GM21723 (cell line): ENCODE results near the gene THUMPD1.
"Not testable (repeated sequence)": the region's sequence is repeated elsewhere in the genome, so short reads cannot be mapped to it uniquely, and the experiment has no call there.

ENCODE experiments used
- ATAC-seq: cut with Tn5 transposase; IDR thresholded peaks from one replicate; pipeline ENCODE4 v1.9.1; 2021; ENCODE audit warnings: mild to moderate bottlenecking, moderate library complexity; ENCODE audit not compliant: unreplicated experiment

THUMPD1 gene

DNA sequence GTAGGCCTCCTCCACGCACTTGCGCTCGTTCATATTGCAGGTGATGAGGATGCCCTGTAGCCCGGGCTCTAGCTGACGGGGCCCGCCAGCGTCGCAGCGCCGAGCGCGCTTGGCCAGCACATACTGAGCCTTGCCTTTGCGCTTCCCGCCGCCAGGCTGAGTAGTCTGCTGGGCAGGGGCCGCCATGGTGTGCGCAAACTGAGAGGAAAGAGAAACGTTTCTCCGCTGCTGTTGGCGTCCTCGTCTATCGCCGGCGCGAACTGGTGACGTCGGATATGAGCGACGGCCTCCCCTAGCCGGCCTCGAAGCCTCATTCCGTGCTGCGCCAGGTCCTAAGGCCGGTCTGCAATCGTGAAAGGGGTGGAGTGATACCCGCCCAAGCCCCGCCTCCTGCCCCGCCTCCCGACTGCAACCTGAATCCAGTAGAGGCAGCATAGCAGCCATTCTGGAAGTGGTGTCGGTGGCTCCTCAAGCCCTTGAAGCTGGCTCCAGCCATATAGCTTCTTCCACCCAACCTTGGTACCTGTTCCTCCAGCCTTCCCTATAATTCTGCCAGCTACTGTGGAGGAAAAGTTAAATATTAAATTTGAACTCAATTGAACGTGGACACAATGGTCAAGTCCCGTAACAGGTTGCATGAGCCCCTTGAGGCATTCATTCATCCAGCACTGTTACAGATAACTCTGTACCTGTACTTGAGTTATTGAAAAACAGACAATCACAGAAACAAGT, at the start of gene THUMPD1:
Gene THUMPD1, minus strand, starts transcription at position 265 of the 732 bp plus-strand sequence. Its CDS starts 79 bp downstream, at position 186.
- peak; percentile 84 for ATAC-seq

DNA sequence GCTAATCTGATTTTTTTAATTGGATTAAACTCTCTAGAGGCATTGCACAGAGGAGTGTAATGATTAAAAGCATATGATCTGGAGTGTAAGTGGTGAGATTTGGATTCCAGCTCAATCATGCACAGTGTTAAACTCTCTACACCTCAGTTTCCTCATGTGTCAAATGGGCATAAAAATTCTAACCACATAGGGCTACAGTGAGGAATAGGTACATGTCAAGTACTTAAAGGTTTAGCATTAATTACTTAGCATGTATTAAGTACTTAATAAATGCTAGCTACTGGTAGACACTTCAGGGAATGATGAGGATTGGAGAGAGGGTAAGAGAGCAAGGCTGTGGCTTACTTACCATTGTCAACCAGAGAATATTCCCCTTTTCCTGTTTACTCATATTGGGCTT, 47.5 kb upstream of the THUMPD1 start:
- no peak for ATAC-seq

GRCh38 chr16:20784204-20784603, 42.6 kb upstream of the THUMPD1 start:
- no peak for ATAC-seq

- ATAC-seq, result no peak
These were observed 40.9 kb upstream of the THUMPD1 start for GRCh38 chr16:20782470-20782869.

GRCh38 chr16:20781697-20782096, 40.1 kb upstream of the THUMPD1 start:
- no peak for ATAC-seq

- ATAC-seq, result peak; percentile 60
These were observed 33.2 kb upstream of the THUMPD1 start for GRCh38 chr16:20774703-20775362.

DNA sequence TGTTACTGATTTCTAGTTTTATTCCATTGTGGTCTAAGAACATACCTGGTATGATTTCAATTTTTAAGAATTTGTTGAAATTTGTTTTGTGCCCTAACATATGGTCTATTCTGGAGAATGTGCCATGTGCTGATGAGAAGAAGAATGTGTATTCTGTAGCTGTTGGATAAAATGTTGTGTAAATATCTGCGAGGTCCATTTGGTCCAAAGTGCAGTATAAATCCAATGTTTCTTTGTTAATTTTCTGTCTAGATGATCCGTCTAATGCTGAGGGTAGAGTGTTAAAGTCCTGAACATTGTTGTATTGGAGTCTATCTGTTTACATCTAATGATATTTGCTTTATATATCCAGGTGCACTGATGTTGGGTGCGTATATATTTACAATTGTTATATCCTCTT, 32.1 kb upstream of the THUMPD1 start:
- no peak for ATAC-seq

DNA sequence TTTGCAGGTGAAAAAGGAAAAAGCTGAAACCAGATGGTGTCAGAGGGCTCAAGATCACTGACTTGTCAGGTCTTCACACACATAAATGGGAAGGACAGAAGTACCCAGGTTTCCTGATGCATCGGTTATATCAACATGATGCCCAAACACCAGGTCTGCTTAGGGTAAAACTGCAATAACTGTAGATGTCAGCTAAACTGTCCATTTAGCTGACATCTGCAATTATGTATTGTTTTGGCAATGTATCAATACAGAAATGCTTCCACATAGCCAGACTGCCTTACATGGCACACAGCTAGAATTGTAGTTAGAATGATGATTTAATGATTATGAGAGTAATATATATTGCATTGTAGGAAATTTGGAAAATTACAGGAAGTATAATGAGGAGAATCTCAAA, 27.2 kb upstream of the THUMPD1 start:
- no peak for ATAC-seq

GRCh38 chr16:20768121-20768520, 26.5 kb upstream of the THUMPD1 start:
- ATAC-seq, result no peak

DNA sequence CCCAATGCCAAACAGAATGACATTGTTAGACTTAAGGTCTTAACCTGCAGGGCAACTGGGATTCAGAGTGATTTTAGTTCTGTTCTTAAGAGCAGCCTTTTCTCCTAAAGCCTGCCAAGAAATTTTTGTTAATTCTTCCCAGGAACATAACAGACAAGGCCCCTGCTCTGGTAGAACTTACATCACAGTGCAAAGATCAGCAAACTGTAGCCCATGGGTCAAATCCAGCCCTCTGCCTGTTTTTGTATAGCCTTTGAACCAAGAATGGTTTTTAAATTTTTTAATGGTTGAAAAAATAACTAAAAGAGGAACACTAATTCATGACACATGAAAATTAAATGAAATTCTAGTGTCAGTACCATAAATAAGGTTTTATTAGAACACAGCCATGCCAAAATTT, 26.0 kb upstream of the THUMPD1 start:
- no peak for ATAC-seq

DNA sequence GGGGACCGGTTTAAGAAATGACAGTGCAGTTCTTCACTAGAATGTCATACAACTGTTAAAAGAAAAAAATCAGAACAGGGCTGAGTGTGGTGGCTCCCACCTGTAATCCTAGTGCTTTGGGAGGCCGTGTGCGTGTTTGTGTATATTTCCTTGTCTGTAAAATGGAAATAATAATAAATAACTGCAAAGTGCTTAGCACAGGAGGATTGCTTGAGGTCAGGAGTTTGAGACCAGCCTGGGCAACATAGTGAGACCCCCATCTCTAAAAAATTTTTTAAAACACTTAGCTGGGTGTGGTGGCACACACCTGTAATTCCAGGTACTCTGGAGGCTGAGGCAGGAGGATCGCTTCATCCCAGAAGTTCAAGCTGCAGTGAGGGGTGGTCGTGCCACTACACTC, 24.7 kb upstream of the THUMPD1 start:
- ATAC-seq, result no peak

- ATAC-seq, result no peak
These were observed 24.1 kb upstream of the THUMPD1 start for GRCh38 chr16:20765732-20766131.

DNA sequence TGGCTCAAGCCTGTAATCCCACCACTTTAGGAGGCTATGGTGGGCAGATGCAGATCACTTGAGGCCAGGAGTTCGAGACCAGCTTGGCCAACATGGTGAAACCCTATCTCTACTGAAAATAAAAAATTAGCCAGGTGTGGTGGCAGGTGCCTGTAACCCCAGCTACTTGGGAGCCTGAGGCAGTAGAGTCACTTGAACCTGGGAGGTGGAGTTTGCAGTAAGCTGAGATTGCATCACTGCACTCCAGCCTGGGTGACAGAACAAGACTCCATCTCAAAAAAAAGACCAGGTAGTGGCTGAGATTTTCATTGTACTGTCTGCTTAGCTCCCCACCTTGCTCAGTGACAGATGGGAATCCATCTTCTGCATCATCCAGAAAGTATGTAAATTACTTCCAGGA, 22.8 kb upstream of the THUMPD1 start:
- ATAC-seq, result not testable (repeated sequence)

DNA sequence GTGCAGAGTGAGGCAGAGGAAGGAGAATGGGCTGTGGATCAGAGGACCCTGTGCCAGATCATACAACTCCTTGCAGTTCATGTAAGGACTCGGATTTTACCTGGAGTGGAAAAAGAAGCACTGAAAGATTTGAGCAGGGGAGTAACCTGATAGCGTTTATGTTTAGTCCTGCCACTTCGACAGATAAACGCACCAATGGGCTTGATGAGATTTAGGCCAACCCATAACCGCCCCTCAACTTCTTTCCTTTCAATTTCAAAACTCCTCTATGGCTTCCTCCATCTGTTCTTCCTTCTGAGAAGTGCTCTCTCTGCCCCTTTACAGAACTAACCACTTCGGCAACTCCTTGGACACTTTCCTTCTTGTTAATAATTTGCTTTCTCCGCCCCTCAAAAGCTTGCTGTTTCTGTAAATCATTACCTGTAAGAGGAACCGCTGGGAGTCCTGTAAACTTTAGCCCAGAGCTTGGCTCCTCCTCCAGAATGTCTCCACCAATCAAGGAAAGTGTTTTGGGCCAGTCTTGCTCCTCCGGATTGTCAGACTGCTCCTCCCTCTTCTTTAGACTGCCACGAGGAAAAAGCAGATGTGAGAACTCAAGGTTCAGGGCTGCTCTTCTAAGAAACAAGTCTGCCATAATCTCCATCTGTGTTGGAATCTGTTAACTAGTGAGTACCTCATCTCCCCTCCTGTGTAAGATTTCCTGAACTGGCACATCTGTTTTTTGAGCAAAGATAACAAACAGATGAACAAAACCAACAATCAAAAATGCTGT, 22.0 kb upstream of the THUMPD1 start, which contains the start of gene ACSM3:
Gene ACSM3, plus strand, starts transcription at position 554 of the 772 bp plus-strand sequence. CDS start 6,021 bp downstream, outside the sequence.
- ATAC-seq, result peak; percentile 97

DNA sequence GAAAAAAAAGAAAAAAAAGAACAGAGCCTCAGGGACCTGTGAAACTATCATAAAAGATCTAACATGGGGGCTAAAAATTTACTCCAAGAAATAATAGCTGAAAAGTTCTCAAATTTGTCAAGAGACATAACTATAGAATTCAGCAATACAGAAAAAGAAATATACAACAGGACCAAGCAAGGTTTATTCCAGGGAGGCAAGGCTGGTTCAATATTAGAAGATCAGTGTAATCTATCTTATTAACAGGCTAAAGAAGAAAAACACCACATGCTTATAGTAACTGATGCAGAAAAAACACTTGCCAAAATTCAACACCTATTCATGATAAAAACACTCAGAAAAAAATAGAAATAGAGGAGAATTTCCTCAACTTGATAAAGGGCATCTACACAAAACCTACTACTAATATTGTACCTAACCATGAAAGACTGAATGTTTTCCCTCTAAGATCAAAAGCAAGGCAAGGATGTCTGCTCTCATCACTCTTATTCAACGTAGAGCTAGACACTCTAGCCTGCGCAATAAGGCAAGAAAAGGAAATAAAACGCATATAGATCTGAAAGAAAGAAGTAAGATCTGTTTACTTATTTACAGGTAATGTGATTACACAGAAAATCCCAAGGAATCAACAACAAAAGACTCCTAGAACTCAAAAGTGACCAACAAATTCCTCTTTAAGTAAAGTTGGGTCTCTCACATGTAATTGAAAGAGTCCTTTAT, 20.9 kb upstream of the THUMPD1 start:
- no peak for ATAC-seq

- no peak for ATAC-seq
These were observed 19.6 kb upstream of the THUMPD1 start for GRCh38 chr16:20761175-20761574.

GRCh38 chr16:20760346-20760745, 18.7 kb upstream of the THUMPD1 start:
- ATAC-seq, result no peak

- ATAC-seq, result not testable (repeated sequence)
These were observed 14.2 kb upstream of the THUMPD1 start for GRCh38 chr16:20755799-20756198.

DNA sequence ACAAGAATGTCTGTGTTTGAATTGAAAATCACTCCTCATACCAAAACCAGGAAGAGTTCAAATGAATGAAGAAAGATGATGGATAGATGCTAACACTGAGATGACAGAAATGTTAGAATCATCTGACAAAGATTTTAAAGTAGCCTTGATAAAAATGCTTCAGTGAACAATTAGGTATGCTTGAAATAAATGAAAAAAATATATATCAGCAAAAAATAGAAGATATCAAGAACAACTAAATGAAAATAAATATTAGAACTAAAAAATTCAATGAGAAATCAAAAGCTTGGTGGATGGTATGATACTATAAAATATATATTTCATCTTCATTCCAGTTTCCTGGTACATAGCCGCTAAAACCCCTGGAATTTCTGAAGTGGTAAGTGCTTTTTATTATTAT, 13.6 kb upstream of the THUMPD1 start:
- ATAC-seq, result no peak

GRCh38 chr16:20753727-20754126, 12.1 kb upstream of the THUMPD1 start:
- no peak for ATAC-seq

- ATAC-seq, result no peak
These were observed 8.9 kb upstream of the THUMPD1 start for GRCh38 chr16:20750558-20750957.
